Measurements from ENCODE around the gene GRB10. TPM values are rescaled to one million over a fixed set of nuclear protein-coding genes. Genes with fewer than 3 reads are reported as not detected.
A peak's percentile ranks its signal among the peaks of the same experiment; 100 is the strongest.

The GRB10 gene
- total RNA-seq, 8 experiments from 2014 or later, result 14.7 to 38.6 (median 30.9) TPM

- WGBS, 10 experiments, result 27 to 100% (median 66%) methylated on average over 1 to 2 of the region's 2 CpGs; no CpG with 5 or more reads in 2 of the 10 experiments
- in situ Hi-C loops (cut with MboI; ENCODE audit: low pct_unique_long_range_greater_than_20kb in 2 of 9, low sequenced_read_pairs in 9 of 9, unreplicated experiment in 9 of 9), result no loop called here
- ATAC-seq (replicated peaks in 6 of 8), result no peak
- no peak overlapping the region for H3K4me3 ChIP-seq
- H3K4me1 ChIP-seq (replicated peaks in 1 of 2), result no peaks in the 10 kb centered on the region
- H3K27ac ChIP-seq, result no peak overlapping the region
Observed at GRCh38 chr7:50728184-50728583, 54.5 kb downstream of the GRB10 start.

GRCh38 chr7:50727711-50728110 lies 55.0 kb downstream of the GRB10 start:
- Histone ChIP-seq H3K4me1 (replicated peaks in 1 of 2) (no peaks in the 10 kb centered on the region), H3K4me3 (no peak overlapping the region), H3K27ac (no peak overlapping the region)
- in situ Hi-C loops (cut with MboI; ENCODE audit: low pct_unique_long_range_greater_than_20kb in 2 of 9, low sequenced_read_pairs in 9 of 9, unreplicated experiment in 9 of 9), result no loop called here
- 40 to 100% (median 85%) methylated on average over 1 to 2 of the region's 2 CpGs for WGBS, 10 experiments
- no peak for ATAC-seq (replicated peaks in 6 of 8)

- WGBS, 10 experiments, result 80 to 100% (median 100%) methylated on average over 1 to 3 of the region's 3 CpGs; no CpG with 5 or more reads in 3 of the 10 experiments
- Histone ChIP-seq H3K27ac (no peak overlapping the region), H3K4me3 (no peak overlapping the region), H3K4me1 (replicated peaks in 1 of 2) (no peaks in the 10 kb centered on the region)
- in situ Hi-C loops (cut with MboI; ENCODE audit: low pct_unique_long_range_greater_than_20kb in 2 of 9, low sequenced_read_pairs in 9 of 9, unreplicated experiment in 9 of 9), result no loop called here
- ATAC-seq (replicated peaks in 6 of 8), result no peak
Observed at GRCh38 chr7:50727072-50727471, 55.6 kb downstream of the GRB10 start.

DNA sequence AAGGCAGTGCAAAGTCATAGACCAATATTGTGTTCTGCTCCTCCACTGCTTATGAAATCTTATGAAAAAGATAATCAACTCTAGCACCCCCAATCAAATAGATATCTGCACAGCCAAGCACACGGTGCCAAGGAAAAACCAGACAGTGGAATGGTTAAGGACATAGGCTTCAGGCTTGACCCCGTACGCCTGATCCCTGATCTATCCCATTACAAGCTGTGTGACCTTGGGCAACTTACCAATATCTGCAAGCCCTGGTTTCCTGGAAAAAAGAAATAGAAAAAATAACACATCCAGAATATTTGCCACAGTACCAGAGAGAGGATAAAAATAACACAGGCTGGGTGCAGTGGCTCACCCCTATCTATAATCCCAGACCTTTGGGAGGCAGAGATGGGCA lies 56.9 kb downstream of the GRB10 start:
- 63 to 100% (median 100%) methylated on average over 1 to 3 of the region's 3 CpGs; no CpG with 5 or more reads in 3 of the 10 experiments for WGBS, 10 experiments
- H3K4me1 ChIP-seq (replicated peaks in 1 of 2), result peaks cover 0 to 3% of the 10 kb centered on the region in 2 donors
- H3K4me3 ChIP-seq, result no peak overlapping the region
- ATAC-seq (replicated peaks in 6 of 8), result no peak
- H3K27ac ChIP-seq, result no peak overlapping the region
- in situ Hi-C loops (cut with MboI; ENCODE audit: low pct_unique_long_range_greater_than_20kb in 2 of 9, low sequenced_read_pairs in 9 of 9, unreplicated experiment in 9 of 9), result no loop called here

- in situ Hi-C loops (cut with MboI; ENCODE audit: low pct_unique_long_range_greater_than_20kb in 2 of 9, low sequenced_read_pairs in 9 of 9, unreplicated experiment in 9 of 9), result no loop called here
- H3K4me1 ChIP-seq (replicated peaks in 1 of 2), result peaks cover 0 to 4% of the 10 kb centered on the region in 2 donors
- ATAC-seq (replicated peaks in 6 of 8), result no peak
- no peak overlapping the region for H3K27ac ChIP-seq
- no peak overlapping the region for H3K4me3 ChIP-seq
- 75 to 100% (median 93%) methylated on average over 1 to 17 of the region's 18 CpGs for WGBS, 10 experiments
Observed at GRCh38 chr7:50724526-50725520, 57.9 kb downstream of the GRB10 start.

GRCh38 chr7:50723888-50724287 lies 58.8 kb downstream of the GRB10 start:
- WGBS, 10 experiments, result 75 to 100% (median 85%) methylated on average over 1 to 4 of the region's 9 CpGs; no CpG with 5 or more reads in 5 of the 10 experiments
- Histone ChIP-seq H3K27ac (no peak overlapping the region), H3K4me1 (replicated peaks in 1 of 2) (peaks cover 6 to 7% of the 10 kb centered on the region in 2 donors), H3K4me3 (no peak overlapping the region)
- ATAC-seq (replicated peaks in 6 of 8), result no peak
- in situ Hi-C loops (cut with MboI; ENCODE audit: low pct_unique_long_range_greater_than_20kb in 2 of 9, low sequenced_read_pairs in 9 of 9, unreplicated experiment in 9 of 9), result no loop called here

GRCh38 chr7:50723173-50723572 lies 59.5 kb downstream of the GRB10 start:
- ATAC-seq (replicated peaks in 6 of 8), result no peak
- in situ Hi-C loops (cut with MboI; ENCODE audit: low pct_unique_long_range_greater_than_20kb in 2 of 9, low sequenced_read_pairs in 9 of 9, unreplicated experiment in 9 of 9), result no loop called here
- H3K4me1 ChIP-seq (replicated peaks in 1 of 2), result peaks cover 10 to 11% of the 10 kb centered on the region in 2 donors
- WGBS, 10 experiments, result 50 to 98% (median 80%) methylated on average over 1 to 4 of the region's 4 CpGs; no CpG with 5 or more reads in 7 of the 10 experiments
- H3K4me3 ChIP-seq, result no peak overlapping the region
- H3K27ac ChIP-seq, result no peak overlapping the region

DNA sequence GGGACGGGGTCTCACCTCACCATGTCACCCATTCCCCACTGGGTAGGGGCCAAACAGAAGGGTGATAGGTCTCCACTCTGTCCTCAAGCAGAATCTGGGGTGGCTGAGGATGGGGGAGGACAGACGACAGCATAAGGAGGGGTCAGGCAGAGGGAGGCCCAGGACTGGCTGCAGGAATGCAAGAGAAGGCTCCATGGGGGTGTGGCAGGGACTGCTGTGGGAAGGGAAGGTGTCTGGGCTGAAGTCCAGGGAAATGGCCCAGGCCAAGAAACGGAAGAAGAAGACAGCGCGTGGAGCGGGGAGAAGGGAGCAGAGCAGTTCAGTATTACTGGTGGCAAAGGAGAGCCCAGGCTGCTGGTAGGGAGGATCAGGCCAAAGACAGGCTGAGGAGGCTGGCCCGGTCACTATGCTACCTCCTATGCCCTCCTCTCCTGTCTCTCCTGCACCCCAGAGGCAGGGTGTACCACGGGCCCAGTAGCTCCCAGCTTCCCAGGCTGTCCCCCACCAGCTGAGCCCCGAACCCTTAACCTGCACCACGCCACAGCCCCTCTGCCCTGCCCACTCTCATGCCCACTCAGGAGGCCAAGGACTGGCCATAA lies 60.9 kb downstream of the GRB10 start:
- 81 to 87% (median 87%) methylated on average over 3 to 6 of the region's 10 CpGs; no CpG with 5 or more reads in 7 of the 10 experiments for WGBS, 10 experiments
- Histone ChIP-seq H3K27ac (no peak overlapping the region), H3K4me3 (no peak overlapping the region), H3K4me1 (replicated peaks in 1 of 2) (peaks cover 10 to 13% of the 10 kb centered on the region in 2 donors)
- peak in 7 of 8 experiments; percentile 5 to 60 (median 20) for ATAC-seq (replicated peaks in 6 of 8)
- in situ Hi-C loops (cut with MboI; ENCODE audit: low pct_unique_long_range_greater_than_20kb in 2 of 9, low sequenced_read_pairs in 9 of 9, unreplicated experiment in 9 of 9), result no loop called here

DNA sequence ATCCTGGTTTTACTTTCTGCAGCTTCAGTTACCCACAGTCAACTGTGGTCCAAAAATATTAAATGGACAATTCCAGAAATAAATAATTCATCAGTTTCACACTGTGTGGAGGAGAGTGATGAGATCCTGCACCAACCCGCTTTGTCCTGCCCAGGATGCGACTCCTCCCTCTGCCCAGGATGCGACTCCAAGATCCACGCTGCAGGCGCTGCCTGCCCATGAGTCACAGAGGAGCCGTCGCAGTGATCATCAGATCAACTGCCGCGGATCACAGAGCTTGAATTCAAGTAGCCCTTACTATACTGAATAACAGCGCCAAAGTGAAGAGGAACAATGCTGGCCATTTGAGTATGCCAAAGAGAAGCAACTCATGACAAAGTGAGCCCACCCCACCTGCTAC lies 61.5 kb downstream of the GRB10 start:
- no peak overlapping the region for H3K4me3 ChIP-seq
- H3K4me1 ChIP-seq (replicated peaks in 1 of 2), result peaks cover 10 to 13% of the 10 kb centered on the region in 2 donors
- WGBS, 10 experiments, result 60 to 100% (median 90%) methylated on average over 1 to 8 of the region's 10 CpGs; no CpG with 5 or more reads in 4 of the 10 experiments
- in situ Hi-C loops (cut with MboI; ENCODE audit: low pct_unique_long_range_greater_than_20kb in 2 of 9, low sequenced_read_pairs in 9 of 9, unreplicated experiment in 9 of 9), result no loop called here
- H3K27ac ChIP-seq, result no peak overlapping the region
- peak in 5 of 8 experiments; percentile 84 to 90 (median 85) for ATAC-seq (replicated peaks in 6 of 8)

GRCh38 chr7:50720295-50720694 lies 62.4 kb downstream of the GRB10 start:
- H3K4me3 ChIP-seq, result no peak overlapping the region
- H3K4me1 ChIP-seq (replicated peaks in 1 of 2), result peaks cover 10 to 13% of the 10 kb centered on the region in 2 donors
- in situ Hi-C loops (cut with MboI; ENCODE audit: low pct_unique_long_range_greater_than_20kb in 2 of 9, low sequenced_read_pairs in 9 of 9, unreplicated experiment in 9 of 9), result no loop called here
- no peak for ATAC-seq (replicated peaks in 6 of 8)
- no peak overlapping the region for H3K27ac ChIP-seq
- 80 to 100% (median 91%) methylated on average over 1 to 7 of the region's 7 CpGs for WGBS, 10 experiments

- in situ Hi-C loops (cut with MboI; ENCODE audit: low pct_unique_long_range_greater_than_20kb in 2 of 9, low sequenced_read_pairs in 9 of 9, unreplicated experiment in 9 of 9), result no loop called here
- H3K4me3 ChIP-seq, result no peak overlapping the region
- 71 to 100% (median 91%) methylated on average over 1 to 2 of the region's 2 CpGs; no CpG with 5 or more reads in 2 of the 10 experiments for WGBS, 10 experiments
- peak in 1 of 8 experiments; percentile 40 for ATAC-seq (replicated peaks in 6 of 8)
- peaks cover 10 to 13% of the 10 kb centered on the region in 2 donors for H3K4me1 ChIP-seq (replicated peaks in 1 of 2)
- no peak overlapping the region for H3K27ac ChIP-seq
Observed at GRCh38 chr7:50718876-50719275, 63.8 kb downstream of the GRB10 start.

DNA sequence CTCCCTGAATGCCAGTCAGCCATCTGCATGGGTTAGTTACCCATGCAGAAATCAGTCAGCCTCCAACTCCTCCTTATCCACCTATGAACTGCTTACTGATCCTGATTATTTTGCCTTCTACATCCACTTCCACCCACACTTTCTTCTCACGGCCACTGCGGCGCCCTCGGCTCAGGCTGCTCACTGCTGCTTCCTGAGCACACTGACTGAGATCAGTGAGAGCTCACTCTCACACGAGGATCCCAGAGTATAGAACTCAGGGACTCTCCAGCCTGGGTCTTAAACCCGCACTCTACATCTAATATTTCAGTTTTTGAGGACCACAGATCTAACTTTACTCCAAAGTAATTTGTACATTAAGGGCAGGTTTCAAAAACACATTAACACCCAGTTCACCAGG lies 64.4 kb downstream of the GRB10 start:
- in situ Hi-C loops (cut with MboI; ENCODE audit: low pct_unique_long_range_greater_than_20kb in 2 of 9, low sequenced_read_pairs in 9 of 9, unreplicated experiment in 9 of 9), result no loop called here
- Histone ChIP-seq H3K4me1 (replicated peaks in 1 of 2) (peaks cover 10 to 13% of the 10 kb centered on the region in 2 donors), H3K4me3 (no peak overlapping the region), H3K27ac (no peak overlapping the region)
- no peak for ATAC-seq (replicated peaks in 6 of 8)
- WGBS, 10 experiments, result 79 to 100% (median 93%) methylated on average over 1 to 6 of the region's 6 CpGs; no CpG with 5 or more reads in 3 of the 10 experiments

- peaks cover 18 to 20% of the 10 kb centered on the region in 2 donors for H3K4me1 ChIP-seq (replicated peaks in 1 of 2)
- H3K4me3 ChIP-seq, result no peak overlapping the region
- in situ Hi-C loops (cut with MboI; ENCODE audit: low pct_unique_long_range_greater_than_20kb in 2 of 9, low sequenced_read_pairs in 9 of 9, unreplicated experiment in 9 of 9), result no loop called here
- WGBS, 10 experiments, result 80 to 100% (median 94%) methylated on average over 1 to 3 of the region's 4 CpGs; no CpG with 5 or more reads in 1 of the 10 experiments
- H3K27ac ChIP-seq, result no peak overlapping the region
- ATAC-seq (replicated peaks in 6 of 8), result peak in 2 of 8 experiments; percentile 17 to 41
Observed at GRCh38 chr7:50717181-50717580, 65.5 kb downstream of the GRB10 start.
